MM.1S (cell line): ENCODE results near the gene MACROD2.

ENCODE experiments used
- DNase-seq: peaks from one replicate; pipeline ENCODE4 v3.0.0-alpha.2; 2015
- H2AFZ ChIP-seq: fragments of 300-600 bp; sonication (generic); 2 replicates; pipeline ENCODE4 v1.6.0; 2016; ENCODE audit warnings: antibody characterized with exemption, low read length
- H3F3A ChIP-seq: fragments of 300-600 bp; sonication (generic); 2 replicates; pipeline ENCODE4 v1.6.1; 2016; ENCODE audit warnings: mild to moderate bottlenecking, antibody characterized with exemption, low read length, moderate library complexity, mixed read lengths; ENCODE audit not compliant: insufficient read depth
- H3K27ac ChIP-seq: fragments of 300-600 bp; sonication (generic); 2 replicates; pipeline ENCODE4 v1.5.1; 2016; ENCODE audit warnings: mild to moderate bottlenecking, low read length
- H3K27me3 ChIP-seq: fragments of 300-600 bp; sonication (generic); replicated peaks from 2 replicates; pipeline ENCODE4 v1.6.0; 2016; ENCODE audit warnings: low read length; ENCODE audit not compliant: insufficient read depth
- H3K36me3 ChIP-seq: fragments of 300-600 bp; sonication (generic); replicated peaks from 2 replicates; pipeline ENCODE4 v1.6.1; 2016; ENCODE audit warnings: mild to moderate bottlenecking, low read length, mixed read lengths; ENCODE audit not compliant: insufficient read depth
- H3K4me1 ChIP-seq: fragments of 300-600 bp; sonication (generic); 2 replicates; pipeline ENCODE4 v1.6.1; 2016; ENCODE audit warnings: low read length, mixed read lengths
- H3K4me2 ChIP-seq: fragments of 300-600 bp; sonication (generic); 2 replicates; pipeline ENCODE4 v1.6.0; 2016; ENCODE audit warnings: low read depth, low read length
- H3K4me3 ChIP-seq: fragments of 300-600 bp; sonication (generic); 2 replicates; pipeline ENCODE4 v1.5.1; 2016; ENCODE audit warnings: low read length, mixed read lengths
- H3K79me2 ChIP-seq: fragments of 300-600 bp; sonication (generic); 2 replicates; pipeline ENCODE4 v1.6.1; 2016; ENCODE audit warnings: mixed run types, low read length, mixed read lengths
- H3K9ac ChIP-seq: fragments of 300-600 bp; sonication (generic); 2 replicates; pipeline ENCODE4 v1.6.1; 2016; ENCODE audit warnings: low read length, mixed read lengths
- H3K9me2 ChIP-seq: fragments of 300-600 bp; sonication (generic); replicated peaks from 2 replicates; pipeline ENCODE4 v1.6.1; 2016; ENCODE audit warnings: mild to moderate bottlenecking, low read length, mixed read lengths; ENCODE audit not compliant: insufficient read depth
- H3K9me3 ChIP-seq: fragments of 300-600 bp; sonication (generic); replicated peaks from 2 replicates; pipeline ENCODE4 v1.6.1; 2016; ENCODE audit warnings: mild to moderate bottlenecking, low read length, mixed read lengths; ENCODE audit not compliant: insufficient read depth
- H4K20me1 ChIP-seq: fragments of 300-600 bp; sonication (generic); 2 replicates; pipeline ENCODE4 v1.6.1; 2016; ENCODE audit warnings: mild to moderate bottlenecking, low read length, moderate library complexity, mixed read lengths; ENCODE audit not compliant: insufficient read depth
- EZH2 ChIP-seq: fragments of 300-600 bp; sonication (generic); optimal IDR thresholded peaks from 2 replicates; pipeline ENCODE3; 2017; ENCODE audit warnings: low read depth, mild to moderate bottlenecking, antibody characterized with exemption, low read length, mixed read lengths
- EZH2phosphoT487 ChIP-seq: fragments of 300-600 bp; sonication (generic); IDR thresholded peaks from 2 replicates; pipeline ENCODE4 v1.6.1; 2018; ENCODE audit warnings: antibody characterized with exemption, low read length
- TF ChIP-seq, protein P1 (sequence below): fragments of 300-600 bp; sonication (generic); IDR thresholded peaks from 2 replicates; pipeline ENCODE4 v1.5.1; 2016; ENCODE audit warnings: antibody characterized with exemption, low read length, mixed read lengths

MACROD2 gene

DNA sequence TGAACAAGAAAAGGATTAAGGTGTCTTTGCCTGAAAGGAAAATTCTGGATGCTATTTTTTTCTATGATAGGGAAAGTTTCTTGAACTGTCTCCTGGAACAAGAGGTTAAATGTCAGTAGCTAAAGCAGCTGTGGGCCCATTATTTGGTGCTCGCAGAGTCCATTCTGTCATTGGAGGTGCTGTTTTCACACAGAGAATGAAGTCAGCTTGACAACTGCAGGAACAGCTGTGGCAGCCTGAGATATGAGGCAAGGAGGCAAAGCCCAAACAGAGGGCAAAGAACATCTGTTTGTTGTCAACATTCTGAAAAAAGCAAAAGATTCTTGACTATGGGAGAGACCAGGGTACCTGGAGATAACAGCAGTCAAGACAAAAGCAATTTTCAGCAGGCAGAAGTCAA lies 2029.8 kb downstream of the MACROD2 start:
- no peak for DNase-seq
- H3K36me3 ChIP-seq = no peaks in the 10 kb centered on the region

DNA sequence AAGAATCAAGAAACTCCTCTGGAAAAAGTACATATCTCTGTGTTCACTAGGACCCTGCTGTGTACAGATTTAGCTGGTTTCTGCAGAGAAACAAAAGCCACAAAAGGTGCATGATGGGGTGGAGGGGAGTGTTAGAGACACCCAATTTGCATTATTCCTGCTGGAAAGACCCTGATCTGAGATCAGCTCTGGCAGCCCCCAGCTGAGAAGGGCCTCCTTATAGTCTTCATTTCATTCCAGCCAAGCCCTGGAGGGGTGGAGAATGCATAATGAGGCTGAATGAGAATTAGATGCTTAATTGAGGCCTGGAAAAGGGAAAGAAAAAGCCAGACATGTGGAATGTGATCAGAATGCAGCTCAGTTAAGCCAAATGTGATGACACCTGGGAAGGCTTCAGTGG lies 2032.4 kb downstream of the MACROD2 start:
- no peaks in the 10 kb centered on the region for H3K9me3 ChIP-seq
- no peaks in the 10 kb centered on the region for H3F3A ChIP-seq
- TF ChIP-seq EZH2phosphoT487 (no peak), EZH2 (no peak)
- TF ChIP-seq, protein P1, sequence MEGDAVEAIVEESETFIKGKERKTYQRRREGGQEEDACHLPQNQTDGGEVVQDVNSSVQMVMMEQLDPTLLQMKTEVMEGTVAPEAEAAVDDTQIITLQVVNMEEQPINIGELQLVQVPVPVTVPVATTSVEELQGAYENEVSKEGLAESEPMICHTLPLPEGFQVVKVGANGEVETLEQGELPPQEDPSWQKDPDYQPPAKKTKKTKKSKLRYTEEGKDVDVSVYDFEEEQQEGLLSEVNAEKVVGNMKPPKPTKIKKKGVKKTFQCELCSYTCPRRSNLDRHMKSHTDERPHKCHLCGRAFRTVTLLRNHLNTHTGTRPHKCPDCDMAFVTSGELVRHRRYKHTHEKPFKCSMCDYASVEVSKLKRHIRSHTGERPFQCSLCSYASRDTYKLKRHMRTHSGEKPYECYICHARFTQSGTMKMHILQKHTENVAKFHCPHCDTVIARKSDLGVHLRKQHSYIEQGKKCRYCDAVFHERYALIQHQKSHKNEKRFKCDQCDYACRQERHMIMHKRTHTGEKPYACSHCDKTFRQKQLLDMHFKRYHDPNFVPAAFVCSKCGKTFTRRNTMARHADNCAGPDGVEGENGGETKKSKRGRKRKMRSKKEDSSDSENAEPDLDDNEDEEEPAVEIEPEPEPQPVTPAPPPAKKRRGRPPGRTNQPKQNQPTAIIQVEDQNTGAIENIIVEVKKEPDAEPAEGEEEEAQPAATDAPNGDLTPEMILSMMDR = no peak
- H3K27ac ChIP-seq = no peak overlapping the region
- no peak overlapping the region for H3K9ac ChIP-seq
- H3K79me2 ChIP-seq = no peaks in the 10 kb centered on the region
- no peaks in the 10 kb centered on the region for H3K4me1 ChIP-seq
- H4K20me1 ChIP-seq = no peaks in the 10 kb centered on the region
- no peak overlapping the region for H3K4me3 ChIP-seq
- no peaks in the 10 kb centered on the region for H3K36me3 ChIP-seq
- H3K4me2 ChIP-seq = no peak overlapping the region
- no peak overlapping the region for H2AFZ ChIP-seq
- H3K27me3 ChIP-seq = no peaks in the 10 kb centered on the region
- H3K9me2 ChIP-seq = no peaks in the 10 kb centered on the region
- no peak for DNase-seq

More for the DNA sequence above, 2029.8 kb downstream of the MACROD2 start:
- TF ChIP-seq, protein P1 = no peak
- no peak for TF ChIP-seq EZH2phosphoT487
- no peak for TF ChIP-seq EZH2
- Histone ChIP-seq H3K9me2 (no peaks in the 10 kb centered on the region), H4K20me1 (no peaks in the 10 kb centered on the region), H3K79me2 (no peaks in the 10 kb centered on the region), H3K27me3 (no peaks in the 10 kb centered on the region), H3F3A (no peaks in the 10 kb centered on the region), H2AFZ (no peak overlapping the region), H3K9ac (no peak overlapping the region), H3K27ac (no peak overlapping the region), H3K4me1 (no peaks in the 10 kb centered on the region), H3K4me2 (no peak overlapping the region), H3K9me3 (no peaks in the 10 kb centered on the region), H3K4me3 (no peak overlapping the region)

DNA sequence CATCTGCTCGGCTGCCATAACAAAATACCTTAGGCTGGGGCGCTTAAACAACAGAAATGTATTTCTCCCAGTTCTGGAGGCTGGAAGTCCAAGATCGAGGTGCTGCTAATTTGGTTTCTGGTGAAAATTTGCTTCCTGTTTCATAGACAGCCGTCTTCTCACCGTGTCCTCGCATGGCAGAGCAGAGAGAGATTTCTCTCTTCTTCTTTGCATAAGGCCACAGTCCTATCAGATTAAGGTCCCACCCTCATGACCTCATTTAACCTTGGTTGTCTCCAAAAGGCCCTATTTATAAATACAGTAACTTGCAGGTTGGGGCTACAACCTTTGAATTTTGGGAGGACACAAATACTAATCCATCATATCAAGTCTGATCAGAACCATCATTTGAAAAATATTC lies 2033.6 kb downstream of the MACROD2 start:
- no peaks in the 10 kb centered on the region for H3K27me3 ChIP-seq
- no peak overlapping the region for H3K9ac ChIP-seq
- TF ChIP-seq EZH2 = no peak
- no peak for TF ChIP-seq EZH2phosphoT487
- TF ChIP-seq, protein P1 = no peak
- H3K4me2 ChIP-seq = no peak overlapping the region
- H3K36me3 ChIP-seq = no peaks in the 10 kb centered on the region
- no peaks in the 10 kb centered on the region for H3F3A ChIP-seq
- H4K20me1 ChIP-seq = no peaks in the 10 kb centered on the region
- H3K27ac ChIP-seq = no peak overlapping the region
- H3K79me2 ChIP-seq = no peaks in the 10 kb centered on the region
- no peak for DNase-seq
- no peaks in the 10 kb centered on the region for H3K9me3 ChIP-seq
- no peak overlapping the region for H2AFZ ChIP-seq
- H3K4me3 ChIP-seq = no peak overlapping the region
- H3K9me2 ChIP-seq = no peaks in the 10 kb centered on the region
- H3K4me1 ChIP-seq = no peaks in the 10 kb centered on the region
